ENCODE results near the gene CAPS2. TPM values are rescaled to one million over a fixed set of nuclear protein-coding genes. Genes with fewer than 3 reads are reported as not detected.

CAPS2 gene
- total RNA-seq, 1 donor from 2014 or later, result 2.6 TPM

Other genes with a start within 250 kb of the CAPS2 start
- gene KCNC2, start 120.5 kb downstream of the CAPS2 start, total RNA-seq, result not detected in 2 replicates
- not detected in 2 replicates for gene GLIPR1L1, start 4.3 kb upstream of the CAPS2 start, total RNA-seq
- 0.09 and 0.14 TPM in 2 replicates for gene GLIPR1L2, start 60.8 kb upstream of the CAPS2 start, total RNA-seq
- gene GLIPR1, start 150.4 kb upstream of the CAPS2 start, total RNA-seq, result 21.8 and 23.5 TPM in 2 replicates
- gene KRR1, start 181.3 kb upstream of the CAPS2 start, total RNA-seq, result 79.6 and 80.6 TPM in 2 replicates

Measured in T-helper 2 cell treated with Interferon-gamma antibody and Interleukin-4, amounts not matched to agents 100 ng/mL and 5 ng/mL, for 36 hours (primary cell).